HG03135 (cell line): ENCODE data around the gene LGSN.
"Not testable (repeated sequence)": the region's sequence is repeated elsewhere in the genome, so short reads cannot be mapped to it uniquely, and the experiment has no call there.

ENCODE experiments used
- ATAC-seq: cut with Tn5 transposase; IDR thresholded peaks from one replicate; pipeline ENCODE4 v1.9.1; 2021; ENCODE audit warnings: mild to moderate bottlenecking, moderate library complexity; ENCODE audit not compliant: unreplicated experiment

LGSN gene, protein sequence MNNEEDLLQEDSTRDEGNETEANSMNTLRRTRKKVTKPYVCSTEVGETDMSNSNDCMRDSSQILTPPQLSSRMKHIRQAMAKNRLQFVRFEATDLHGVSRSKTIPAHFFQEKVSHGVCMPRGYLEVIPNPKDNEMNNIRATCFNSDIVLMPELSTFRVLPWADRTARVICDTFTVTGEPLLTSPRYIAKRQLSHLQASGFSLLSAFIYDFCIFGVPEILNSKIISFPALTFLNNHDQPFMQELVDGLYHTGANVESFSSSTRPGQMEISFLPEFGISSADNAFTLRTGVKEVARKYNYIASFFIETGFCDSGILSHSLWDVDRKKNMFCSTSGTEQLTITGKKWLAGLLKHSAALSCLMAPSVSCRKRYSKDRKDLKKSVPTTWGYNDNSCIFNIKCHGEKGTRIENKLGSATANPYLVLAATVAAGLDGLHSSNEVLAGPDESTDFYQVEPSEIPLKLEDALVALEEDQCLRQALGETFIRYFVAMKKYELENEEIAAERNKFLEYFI

GRCh38 chr6:63319939-63320338, at the start of gene LGSN:
LGSN (minus strand) TSS chr6:63319983; CDS start chr6:63319943, 40 bp downstream.
- ATAC-seq: no peak

DNA sequence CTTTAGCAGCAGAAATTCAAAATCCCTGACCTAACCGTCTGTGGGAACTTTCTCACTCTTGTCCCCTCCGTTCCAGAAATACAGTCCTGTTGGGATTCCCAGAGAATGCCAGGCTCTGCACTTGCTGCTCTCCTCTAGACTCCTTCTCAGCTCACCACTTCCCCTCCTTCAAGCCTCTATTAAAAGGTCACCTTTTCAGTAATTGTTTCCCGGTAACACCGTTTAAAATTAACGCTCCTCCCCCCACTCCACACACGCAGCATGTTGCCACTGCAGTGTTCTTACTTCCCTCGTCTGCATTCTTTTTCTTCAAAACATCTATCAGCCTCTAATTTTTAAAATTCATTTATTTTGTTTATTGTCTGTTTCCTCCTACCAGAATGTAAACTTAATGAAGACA, 48.6 kb upstream of the LGSN start:
- no peak for ATAC-seq

GRCh38 chr6:63362500-63363120, 42.8 kb upstream of the LGSN start:
- ATAC-seq: not testable (repeated sequence)

- ATAC-seq: not testable (repeated sequence)
Measured at GRCh38 chr6:63357384-63357783, 37.6 kb upstream of the LGSN start.

DNA sequence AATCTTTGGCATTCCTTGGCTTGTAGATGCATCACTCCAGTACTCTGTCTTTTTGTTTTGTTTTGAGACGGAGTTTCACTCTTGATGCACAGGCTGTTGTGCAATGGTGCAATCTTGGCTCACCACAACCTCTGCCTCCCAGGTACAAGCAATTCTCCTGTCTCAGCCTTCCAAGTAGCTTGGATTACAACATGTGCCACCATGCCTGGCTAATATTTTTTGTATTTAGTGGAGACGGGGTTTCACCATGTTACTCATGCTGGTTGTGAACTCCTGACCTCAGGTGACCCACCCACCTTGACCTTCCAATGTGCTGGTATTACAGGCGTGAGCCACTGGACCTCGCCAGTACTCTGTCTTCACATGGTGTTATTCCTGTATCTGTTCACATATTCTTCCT, 35.8 kb upstream of the LGSN start:
- ATAC-seq: no peak

DNA sequence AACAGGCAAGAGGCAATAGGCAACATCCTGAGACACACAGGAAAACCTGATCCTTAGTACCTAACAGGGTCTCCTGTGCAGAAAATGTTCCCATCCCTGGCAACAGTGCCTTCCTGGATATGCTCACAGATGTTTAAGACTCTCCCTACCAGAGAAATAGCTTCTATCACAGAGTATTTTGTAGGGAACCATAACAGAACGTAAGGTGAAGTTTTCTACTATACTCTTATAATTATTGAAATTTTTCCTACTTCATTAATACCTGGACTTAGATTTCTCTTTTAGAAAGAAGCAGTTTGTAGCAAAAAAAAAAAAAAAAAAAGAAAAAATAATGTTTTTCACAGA, 33.5 kb upstream of the LGSN start:
- ATAC-seq: no peak

- peak; percentile 90 for ATAC-seq
Measured at GRCh38 chr6:63352544-63353285, 32.9 kb upstream of the LGSN start.

DNA sequence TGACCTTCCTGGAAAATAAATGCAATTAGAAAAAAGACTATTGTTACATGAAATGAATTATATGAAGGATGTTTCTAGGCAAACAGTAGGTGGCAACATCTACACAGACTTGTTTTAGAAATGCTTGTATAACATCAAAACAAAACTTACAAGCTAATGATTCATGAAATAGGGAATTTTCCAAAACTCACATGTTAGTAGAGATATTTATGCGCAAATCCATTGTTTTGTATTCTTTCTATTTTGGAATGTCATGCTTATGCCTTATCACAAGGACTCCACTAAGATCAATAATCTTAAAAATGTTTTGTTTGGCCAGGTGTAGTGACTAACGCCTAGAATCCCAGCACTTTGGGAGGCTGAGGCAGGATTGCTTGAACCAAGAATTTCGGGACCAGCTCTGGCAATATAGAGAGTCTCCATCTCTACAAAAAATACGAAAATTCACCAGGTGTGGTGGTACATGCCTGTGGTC, 32.3 kb upstream of the LGSN start:
- peak; percentile 39 for ATAC-seq

GRCh38 chr6:63349401-63349800, 29.6 kb upstream of the LGSN start:
- no peak for ATAC-seq

GRCh38 chr6:63348836-63349235, 29.1 kb upstream of the LGSN start:
- no peak for ATAC-seq

GRCh38 chr6:63347599-63347998, 27.8 kb upstream of the LGSN start:
- ATAC-seq: no peak

GRCh38 chr6:63346217-63346835, 26.5 kb upstream of the LGSN start:
- no peak for ATAC-seq

- ATAC-seq: no peak
Measured at GRCh38 chr6:63340351-63340750, 20.6 kb upstream of the LGSN start.

DNA sequence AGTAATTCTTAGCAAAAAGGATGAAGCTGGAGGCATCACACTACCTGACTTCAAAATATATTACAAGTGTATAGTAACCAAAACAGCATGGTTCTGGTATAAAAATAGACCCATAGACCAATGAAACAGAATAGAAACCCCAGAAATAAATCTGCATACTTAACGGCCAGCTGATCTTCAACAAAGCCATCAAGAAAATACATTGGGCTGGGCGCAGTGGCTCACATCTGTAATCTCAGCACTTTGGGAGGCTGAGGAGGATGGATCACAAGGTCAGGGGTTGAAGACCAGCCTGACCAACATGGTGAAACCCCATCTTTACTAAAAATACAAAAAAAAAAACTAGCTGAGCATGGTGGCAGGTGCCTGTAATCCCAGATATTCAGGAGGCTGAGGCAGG, 14.9 kb upstream of the LGSN start:
- not testable (repeated sequence) for ATAC-seq

- ATAC-seq: no peak
Measured at GRCh38 chr6:63333440-63333839, 13.7 kb upstream of the LGSN start.

- ATAC-seq: not testable (repeated sequence)
Measured at GRCh38 chr6:63326630-63327029, 6.8 kb upstream of the LGSN start.

- no peak for ATAC-seq
Measured at GRCh38 chr6:63322981-63323380, 3.2 kb upstream of the LGSN start.

DNA sequence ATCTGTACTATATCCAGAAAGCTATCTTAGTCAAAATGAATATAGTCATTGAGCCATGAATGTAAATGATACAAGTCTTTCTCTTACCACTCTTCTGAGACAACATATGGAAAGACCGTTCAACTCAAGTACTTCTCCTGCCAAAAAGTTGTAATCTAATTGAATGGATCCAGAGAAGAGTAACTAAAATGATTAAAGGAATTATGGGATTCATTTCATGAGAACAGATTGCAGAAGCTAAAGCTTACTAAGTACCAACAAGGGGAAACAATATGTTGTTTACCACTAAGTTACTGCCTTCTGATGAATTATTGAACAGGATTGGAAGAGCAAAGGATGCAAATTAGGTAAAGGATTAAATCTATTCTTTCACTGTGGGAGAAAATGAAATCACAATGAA, 2.0 kb upstream of the LGSN start:
- no peak for ATAC-seq

DNA sequence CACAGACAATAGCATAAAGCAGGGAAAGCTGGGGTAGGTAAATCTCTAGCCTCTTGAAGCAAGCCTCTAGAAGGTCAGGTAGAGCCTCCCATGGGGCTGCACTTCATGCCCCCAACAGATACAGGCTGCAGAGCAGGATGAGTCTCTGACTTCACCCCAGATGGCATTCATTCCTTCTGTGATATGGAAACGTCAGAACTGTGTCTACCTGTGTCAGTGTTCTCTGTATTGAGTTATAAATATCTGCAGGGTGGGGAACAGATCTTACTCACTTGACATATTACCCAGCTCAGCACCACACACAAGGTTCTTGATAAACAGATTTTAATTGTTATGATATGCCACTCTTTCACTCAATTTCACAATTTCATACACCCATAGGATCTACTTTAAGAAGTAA, 2.1 kb downstream of the LGSN start:
- ATAC-seq: no peak

- ATAC-seq: no peak
Measured at GRCh38 chr6:63316113-63316512, 3.7 kb downstream of the LGSN start.

DNA sequence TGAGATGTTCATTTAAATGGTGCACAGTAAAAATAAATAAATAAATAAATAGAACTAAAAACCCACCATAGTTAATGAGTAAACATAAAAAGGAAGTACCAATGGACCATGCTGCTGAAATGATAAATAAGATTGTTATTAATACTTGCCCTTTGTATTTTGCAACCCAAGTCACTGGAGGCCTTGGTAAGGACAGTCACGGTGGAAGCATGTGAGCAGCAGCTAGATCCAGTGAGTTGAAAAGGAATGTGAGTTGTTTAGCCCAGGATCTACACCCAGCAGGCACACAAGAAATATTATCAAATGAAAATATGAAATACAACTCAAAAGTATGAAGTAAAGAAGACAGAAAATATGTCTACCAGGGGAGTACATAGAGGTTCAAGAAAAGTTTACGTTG, 6.7 kb downstream of the LGSN start:
- ATAC-seq: no peak
